Stimulated activated CD4-positive, alpha-beta T cell treated with anti-CD3 and anti-CD28 coated beads, Interleukin-4, amount 100 ng/mL, for 48 hours (primary cell): ENCODE measurements around the gene RPGR.
A peak's percentile ranks its signal among the peaks of the same experiment; 100 is the strongest.

Source experiments
- DNase-seq, 2 donors: peaks; one replicate each; pipeline ENCODE4 v3.0.0-alpha.2; 2020; ENCODE audit warnings: low read depth in 2 of 2

RPGR gene

DNA sequence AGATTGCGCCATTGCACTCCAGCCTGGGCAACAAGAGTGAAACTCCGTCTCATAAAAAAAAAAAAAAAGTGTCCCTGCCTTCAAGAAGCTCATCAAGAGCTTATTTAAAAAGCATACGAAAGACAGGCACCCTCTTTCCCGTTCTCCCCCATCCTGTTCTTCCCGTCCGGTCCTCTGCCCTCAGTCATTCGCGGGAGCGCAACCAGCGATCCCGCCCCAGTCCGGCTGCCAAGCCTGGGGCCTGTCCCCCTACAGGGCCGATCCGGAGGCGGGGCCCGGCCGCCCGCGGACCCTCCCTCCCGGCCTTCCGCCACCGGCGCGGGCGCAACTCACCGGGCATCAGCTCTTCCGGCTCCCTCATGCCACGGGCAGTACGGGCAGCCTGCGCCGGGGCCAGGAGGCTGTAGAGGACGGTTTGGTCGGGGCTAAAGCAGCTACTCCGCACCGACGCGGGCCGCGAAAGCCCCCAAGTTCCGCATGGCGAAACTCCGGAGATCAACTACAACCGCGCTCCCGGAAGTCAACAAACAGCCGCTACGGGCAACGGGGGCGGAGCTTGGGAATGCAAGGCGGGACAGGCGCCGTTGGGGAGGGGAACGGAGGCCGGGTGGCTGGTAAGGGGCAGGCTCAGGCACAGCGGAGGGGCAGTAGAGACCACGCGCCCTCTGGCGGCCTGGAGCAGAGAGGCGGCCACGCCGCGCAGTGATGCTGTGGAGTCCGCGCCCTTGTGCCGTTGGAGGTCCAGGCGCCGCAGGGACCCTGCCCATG, at the start of gene RPGR:
Gene RPGR, minus strand, starts transcription at position 503 of the 768 bp plus-strand sequence. Its CDS starts 142 bp downstream, at position 361.
- peak; percentile 83 to 84 for DNase-seq

GRCh38 chrX:38376747-38377146, 49.4 kb upstream of the RPGR start:
- DNase-seq = no peak

GRCh38 chrX:38375891-38376290, 48.6 kb upstream of the RPGR start:
- no peak for DNase-seq

DNA sequence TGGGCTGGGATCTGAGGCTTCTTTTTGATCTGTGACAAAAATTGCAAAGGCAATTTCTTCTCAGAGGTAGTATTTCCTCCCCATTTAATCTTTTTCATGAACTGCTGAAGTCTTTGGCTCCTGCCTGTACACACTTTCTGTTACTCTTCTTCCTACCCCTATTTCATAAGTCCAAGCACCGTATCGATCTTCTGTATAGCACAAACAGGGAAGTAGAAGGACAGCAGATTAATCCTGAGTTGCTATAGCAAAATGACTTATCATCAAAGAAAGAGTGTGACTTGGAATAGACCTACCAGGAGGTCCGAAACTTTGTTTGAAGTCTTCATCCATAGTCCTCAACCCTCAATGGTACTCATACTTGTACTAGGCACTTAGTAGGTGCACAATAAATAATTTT, 47.1 kb upstream of the RPGR start:
- DNase-seq = no peak

GRCh38 chrX:38371641-38372040, 44.3 kb upstream of the RPGR start:
- no peak for DNase-seq

DNA sequence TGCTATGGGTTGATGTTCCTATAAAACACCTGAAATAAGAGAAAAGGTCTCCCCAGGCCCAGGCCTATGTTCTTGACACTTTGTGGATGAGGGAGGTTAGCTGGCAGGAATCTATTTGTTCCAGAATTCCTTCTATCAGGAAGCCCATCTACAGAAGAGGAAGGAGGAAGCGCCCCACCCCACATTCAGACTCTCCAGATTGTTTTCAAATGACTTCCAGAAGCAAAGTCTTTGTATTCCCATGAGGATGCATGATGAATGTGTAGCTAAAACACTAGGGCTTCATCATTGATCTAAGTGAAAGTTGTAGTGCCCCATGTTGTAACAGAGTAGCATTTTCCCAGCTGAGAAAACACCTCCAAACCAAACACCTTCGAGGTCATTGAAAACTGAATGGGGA, 41.5 kb upstream of the RPGR start:
- DNase-seq = no peak

DNA sequence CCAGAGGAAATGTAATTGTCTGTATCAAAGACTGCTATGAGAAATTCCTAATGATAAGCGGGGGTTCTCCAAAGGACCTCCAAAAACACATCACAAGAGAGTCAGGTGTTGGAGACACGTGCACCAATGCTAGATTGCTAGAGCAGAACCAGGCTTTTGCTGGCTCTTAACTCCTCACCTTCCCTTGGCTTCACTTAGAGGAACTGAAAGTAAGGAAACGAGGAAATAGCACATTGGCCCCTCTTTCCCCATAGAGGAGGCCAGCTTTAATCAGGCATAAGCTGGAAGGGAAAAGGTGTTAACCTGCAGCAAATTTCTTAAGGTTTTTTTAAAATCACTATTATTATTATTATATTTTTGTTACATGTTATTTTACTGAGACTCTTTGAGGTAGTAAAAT, 38.6 kb upstream of the RPGR start:
- DNase-seq = no peak

- no peak for DNase-seq
Observed at GRCh38 chrX:38363046-38363445, 35.7 kb upstream of the RPGR start.

- no peak for DNase-seq
Observed at GRCh38 chrX:38357747-38358673, 30.7 kb upstream of the RPGR start.

DNA sequence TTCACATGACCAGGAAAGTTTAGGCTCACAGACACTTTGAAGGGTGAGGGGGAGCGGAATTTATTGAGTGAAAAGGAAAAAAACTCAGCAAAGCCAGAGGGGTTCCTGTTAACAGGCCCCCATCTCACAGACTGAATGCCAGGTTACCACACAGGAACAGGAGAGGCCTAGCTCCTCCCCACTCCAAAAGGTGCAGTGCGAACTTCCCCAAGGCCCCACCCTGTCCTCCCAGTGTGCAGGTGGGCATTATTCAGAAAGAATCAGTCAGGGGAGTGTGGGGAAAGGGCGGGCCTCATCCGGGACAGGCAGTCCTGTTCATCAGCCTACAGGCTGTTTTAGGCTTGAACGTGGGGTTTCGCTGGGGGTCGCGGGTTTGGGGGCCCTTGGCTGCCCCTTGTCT, 29.1 kb upstream of the RPGR start:
- no peak for DNase-seq

GRCh38 chrX:38352362-38352761, 25.1 kb upstream of the RPGR start, which contains the start of gene OTC:
OTC (plus strand) TSS chrX:38352604; CDS start chrX:38352697, 93 bp downstream.
- DNase-seq = no peak

- no peak for DNase-seq
Observed at GRCh38 chrX:38351346-38351745, 24.0 kb upstream of the RPGR start.

DNA sequence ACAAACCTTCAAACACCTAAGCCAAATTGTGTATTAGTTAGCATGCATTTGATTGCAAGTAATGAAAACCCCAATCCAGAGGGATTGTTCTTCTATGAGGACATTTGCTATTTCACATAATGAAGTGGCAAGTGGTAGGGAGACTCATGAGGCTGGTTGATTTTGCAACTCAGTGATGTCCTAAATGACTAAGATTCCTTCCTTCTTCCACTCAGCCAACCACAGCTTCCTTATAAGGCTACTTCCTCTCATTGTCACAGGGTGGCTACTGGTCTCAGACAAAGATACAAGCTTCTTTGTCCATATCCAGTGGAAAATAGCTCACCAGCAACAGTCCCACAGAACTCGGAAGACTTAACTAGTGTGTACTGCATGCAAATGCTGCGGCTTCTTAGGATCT, 19.8 kb upstream of the RPGR start:
- no peak for DNase-seq

- DNase-seq = no peak
Observed at GRCh38 chrX:38346150-38346549, 18.8 kb upstream of the RPGR start.

- DNase-seq = no peak
Observed at GRCh38 chrX:38342853-38343778, 15.8 kb upstream of the RPGR start.

- no peak for DNase-seq
Observed at GRCh38 chrX:38341442-38341841, 14.1 kb upstream of the RPGR start.

DNA sequence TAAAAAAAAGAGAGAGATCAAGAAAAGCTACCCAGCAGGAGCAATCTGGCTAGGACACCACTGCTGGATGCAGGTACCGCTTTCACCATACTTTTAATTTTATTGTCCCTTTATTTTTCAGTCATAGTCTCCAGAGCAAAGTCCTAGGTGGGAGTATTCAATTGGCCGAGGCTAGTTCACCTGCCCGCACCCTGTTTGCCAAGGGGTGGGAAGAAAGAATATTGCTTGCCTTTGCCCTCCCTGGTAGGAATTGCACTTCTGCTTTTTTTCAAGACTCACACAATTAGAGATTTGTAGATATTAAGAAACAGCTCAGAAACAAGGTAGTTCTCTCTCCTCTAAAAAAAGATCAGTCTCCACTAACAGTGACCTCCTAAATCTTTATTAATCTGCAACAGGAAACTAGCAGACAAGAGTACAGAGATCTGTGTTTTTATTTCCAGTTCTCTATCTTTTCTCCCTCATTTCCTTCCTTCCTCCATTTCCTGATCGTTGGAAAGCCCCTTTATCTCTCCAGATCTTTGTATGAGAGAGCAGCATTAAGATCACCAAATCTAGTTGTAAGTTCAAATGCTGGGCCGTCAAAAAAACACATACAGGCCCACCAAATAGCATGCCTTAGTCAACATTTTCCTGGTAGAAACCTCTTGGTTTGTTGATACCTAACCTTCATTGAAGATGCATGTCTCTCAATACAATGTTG, 9.4 kb upstream of the RPGR start:
- no peak for DNase-seq

DNA sequence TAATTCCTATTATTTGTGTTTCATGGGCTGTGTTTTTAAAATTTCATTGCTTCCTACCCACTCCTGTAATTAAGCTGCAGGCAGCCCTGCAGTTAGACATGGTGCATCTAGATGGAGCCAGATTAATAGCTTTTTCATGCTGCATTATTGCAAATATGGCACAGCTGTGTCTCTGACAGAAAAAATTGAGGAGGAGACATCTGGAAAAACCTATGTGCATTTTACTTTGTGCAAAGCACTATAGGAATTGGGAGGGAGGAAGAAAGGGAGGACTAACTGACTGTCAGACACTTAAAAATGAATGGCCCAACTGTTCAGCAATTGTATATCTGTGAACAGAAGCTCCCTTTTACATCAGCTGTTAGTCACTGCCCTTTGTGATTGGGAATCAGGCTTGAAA, 8.1 kb upstream of the RPGR start:
- no peak for DNase-seq

DNA sequence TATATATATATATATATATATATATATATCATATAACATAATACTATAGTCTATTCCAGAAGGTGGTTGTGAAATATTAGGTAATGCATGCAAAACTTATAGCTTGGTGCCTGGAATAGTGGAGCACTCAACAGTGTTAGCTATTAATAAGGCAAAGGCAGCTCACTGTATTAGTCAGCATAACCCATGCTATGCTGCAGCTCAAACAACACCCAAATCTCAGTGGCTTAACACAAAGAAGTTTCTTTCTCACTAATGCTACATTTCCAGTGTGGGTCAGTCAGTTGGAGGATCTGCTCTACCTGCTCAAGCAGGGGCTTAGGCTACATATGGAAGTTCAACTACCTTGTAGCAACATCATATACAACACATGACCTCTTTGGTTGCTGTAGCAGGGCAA, 5.2 kb upstream of the RPGR start:
- no peak for DNase-seq

DNA sequence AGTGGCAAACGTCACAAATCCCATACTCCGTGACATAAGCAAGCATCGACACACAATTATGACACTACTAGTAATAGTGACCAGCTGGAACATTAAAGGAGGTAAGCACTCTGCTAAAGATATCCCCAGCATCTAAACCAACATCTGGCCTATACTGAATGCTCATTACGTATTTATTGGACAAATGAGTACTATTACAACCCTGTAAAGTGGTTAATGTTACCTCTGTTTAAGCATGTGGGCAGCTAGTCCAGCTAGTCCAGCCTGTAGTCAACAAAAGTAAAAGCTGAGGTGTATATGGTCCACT, 419 bp upstream of the RPGR start:
- no peak for DNase-seq

GRCh38 chrX:38326086-38326485, 1.2 kb downstream of the RPGR start:
- DNase-seq = no peak
